HG03097 (cell line): Measurements from ENCODE around the gene SLC22A13.
"Not testable (repeated sequence)": the region's sequence is repeated elsewhere in the genome, so short reads cannot be mapped to it uniquely, and the experiment has no call there.

Experiments used
- ATAC-seq: cut with Tn5 transposase; IDR thresholded peaks from one replicate; pipeline ENCODE4 v1.9.1; 2021; ENCODE audit not compliant: unreplicated experiment, low FRiP score

SLC22A13 gene

GRCh38 chr3:38264353-38264771, 1.2 kb upstream of the SLC22A13 start:
- no peak for ATAC-seq

- ATAC-seq: no peak
Observed at GRCh38 chr3:38264779-38265178, 833 bp upstream of the SLC22A13 start.

GRCh38 chr3:38266810-38267209, 1.2 kb downstream of the SLC22A13 start:
- no peak for ATAC-seq

- no peak for ATAC-seq
Observed at GRCh38 chr3:38267662-38268061, 2.0 kb downstream of the SLC22A13 start.

GRCh38 chr3:38268087-38268486, 2.5 kb downstream of the SLC22A13 start:
- ATAC-seq: no peak

GRCh38 chr3:38268522-38268921, 2.9 kb downstream of the SLC22A13 start:
- ATAC-seq: no peak

- ATAC-seq: no peak
Observed at GRCh38 chr3:38270606-38271005, 5.0 kb downstream of the SLC22A13 start.

GRCh38 chr3:38271553-38271952, 5.9 kb downstream of the SLC22A13 start:
- ATAC-seq: no peak

GRCh38 chr3:38274864-38275649, 9.4 kb downstream of the SLC22A13 start:
- ATAC-seq: no peak

- no peak for ATAC-seq
Observed at GRCh38 chr3:38275658-38276057, 10.0 kb downstream of the SLC22A13 start.

GRCh38 chr3:38276081-38276916, 10.7 kb downstream of the SLC22A13 start:
- ATAC-seq: no peak

GRCh38 chr3:38276917-38277630, 11.5 kb downstream of the SLC22A13 start:
- no peak for ATAC-seq

- no peak for ATAC-seq
Observed at GRCh38 chr3:38278841-38279240, 13.2 kb downstream of the SLC22A13 start.

GRCh38 chr3:38281895-38282686, 16.5 kb downstream of the SLC22A13 start, which contains the start of gene SLC22A14:
SLC22A14 (plus strand) TSS chr3:38282294; CDS start chr3:38306027, 23,733 bp downstream.
- no peak for ATAC-seq

GRCh38 chr3:38283810-38284755, 18.5 kb downstream of the SLC22A13 start:
- no peak for ATAC-seq

- ATAC-seq: no peak
Observed at GRCh38 chr3:38284756-38285150, 19.1 kb downstream of the SLC22A13 start.

GRCh38 chr3:38289286-38290217, 23.9 kb downstream of the SLC22A13 start:
- not testable (repeated sequence) for ATAC-seq

- ATAC-seq: not testable (repeated sequence)
Observed at GRCh38 chr3:38297053-38297452, 31.4 kb downstream of the SLC22A13 start.
